NCI-H2107 (cell line): ENCODE results near the gene VPS33B.
"Not testable (repeated sequence)": the region's sequence is repeated elsewhere in the genome, so short reads cannot be mapped to it uniquely, and the experiment has no call there.

ENCODE experiments used
- DNase-seq: peaks from one replicate; lab custom pipeline; 2025; lab: John Stamatoyannopoulos, UW

VPS33B gene

DNA sequence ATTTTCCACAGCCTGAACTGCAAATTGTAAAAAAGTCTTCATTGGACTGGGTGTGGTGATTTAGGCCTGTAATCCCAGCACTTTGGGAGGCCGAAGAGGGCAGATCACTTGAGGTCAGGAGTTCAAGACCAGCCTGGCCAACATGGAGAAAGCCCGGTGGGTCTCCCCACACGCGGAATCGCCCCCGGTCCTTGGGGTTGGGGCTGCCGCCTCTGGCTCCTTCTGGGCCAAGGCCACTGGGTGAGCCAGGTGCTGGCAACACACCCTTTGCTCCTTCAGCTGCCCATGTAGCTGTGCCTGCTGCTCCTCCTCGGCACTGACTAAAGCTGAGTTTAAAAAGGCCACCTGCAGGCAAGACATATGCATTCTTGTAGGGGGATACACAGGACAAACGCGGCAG is 9.4 kb upstream of the VPS33B start:
- DNase-seq, result no peak

DNA sequence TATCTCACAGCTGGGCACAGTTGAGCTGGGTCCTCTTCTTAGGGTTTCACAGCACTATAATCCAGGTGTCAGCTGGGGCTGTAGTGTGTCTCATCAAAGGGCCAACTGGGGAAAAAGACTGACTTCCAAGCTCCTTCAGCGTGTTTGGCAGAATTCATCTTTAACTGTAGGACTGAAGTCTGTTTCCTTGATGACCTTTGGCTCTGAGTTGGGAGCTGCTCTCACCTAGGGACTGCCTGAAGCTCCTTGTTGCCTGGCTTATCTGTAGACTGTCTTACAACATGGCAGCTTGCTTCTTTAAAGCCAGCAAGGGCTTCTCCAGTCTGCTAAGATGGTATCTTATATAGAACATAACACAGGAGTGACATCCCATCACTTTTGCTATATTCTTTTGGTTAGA is 5.3 kb upstream of the VPS33B start:
- DNase-seq, result no peak

DNA sequence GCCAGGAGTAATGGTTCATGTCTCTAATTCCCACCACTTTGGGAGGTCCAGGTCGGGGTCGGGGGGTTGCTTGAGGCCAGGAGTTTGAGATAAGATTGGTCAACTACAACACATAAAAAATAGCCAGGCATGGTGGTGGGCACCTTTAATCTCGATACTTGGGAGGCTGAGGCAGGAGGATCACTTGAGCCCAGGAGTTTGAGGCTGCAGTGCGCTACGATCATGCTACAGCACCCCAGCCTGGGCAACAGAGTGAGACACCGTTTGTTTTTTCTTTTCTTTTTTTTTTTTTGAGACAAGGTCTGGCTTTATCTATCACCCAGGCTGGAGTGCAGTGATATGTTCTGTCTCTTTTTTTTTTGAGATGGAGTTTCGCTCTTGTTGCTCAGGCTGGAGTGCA is 1.3 kb upstream of the VPS33B start:
- no peak for DNase-seq

- DNase-seq, result no peak
Observed at GRCh38 chr15:91022832-91023129, 387 bp upstream of the VPS33B start.

- DNase-seq, result no peak
Observed at GRCh38 chr15:91021516-91022074, 799 bp downstream of the VPS33B start.

DNA sequence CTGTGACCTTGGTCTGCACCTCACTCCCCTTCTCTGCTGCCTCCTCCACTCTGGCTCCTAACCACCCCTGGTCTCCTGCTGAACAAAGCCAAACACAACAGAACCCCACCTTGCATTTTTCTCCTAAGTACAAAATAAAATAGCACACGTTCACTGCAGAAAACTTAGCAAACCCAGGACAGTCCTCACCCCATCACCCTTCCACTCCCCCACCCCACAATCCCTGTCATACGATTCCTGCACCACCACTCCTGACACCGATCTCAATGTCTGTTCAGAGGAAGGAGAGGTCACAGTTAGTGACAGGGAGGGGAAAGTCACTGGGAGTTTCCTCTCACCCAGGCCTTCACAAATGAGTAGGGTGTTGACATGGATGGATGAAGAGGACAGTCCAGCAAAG is 4.2 kb downstream of the VPS33B start:
- DNase-seq, result no peak

- DNase-seq, result no peak
Observed at GRCh38 chr15:91017716-91018115, 4.7 kb downstream of the VPS33B start.

DNA sequence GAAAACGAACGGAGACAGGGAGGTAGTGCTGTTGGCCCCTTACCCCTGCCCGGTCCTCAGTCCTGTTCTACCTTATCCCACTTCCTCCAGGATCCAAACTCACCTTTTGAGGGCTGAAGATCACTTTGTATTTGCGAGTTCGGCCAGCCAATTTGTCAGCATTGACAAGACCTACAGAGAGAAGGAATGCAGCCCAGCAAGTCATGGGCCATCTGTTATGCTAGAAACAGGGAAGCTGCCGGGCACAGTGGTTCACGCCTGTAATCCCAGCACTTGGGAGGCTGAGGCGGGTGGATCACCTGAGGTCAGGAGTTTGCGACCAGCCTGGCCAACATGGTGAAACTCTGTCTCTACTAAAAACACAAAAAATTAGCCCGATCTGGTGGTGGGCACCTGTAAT is 8.7 kb downstream of the VPS33B start:
- not testable (repeated sequence) for DNase-seq

DNA sequence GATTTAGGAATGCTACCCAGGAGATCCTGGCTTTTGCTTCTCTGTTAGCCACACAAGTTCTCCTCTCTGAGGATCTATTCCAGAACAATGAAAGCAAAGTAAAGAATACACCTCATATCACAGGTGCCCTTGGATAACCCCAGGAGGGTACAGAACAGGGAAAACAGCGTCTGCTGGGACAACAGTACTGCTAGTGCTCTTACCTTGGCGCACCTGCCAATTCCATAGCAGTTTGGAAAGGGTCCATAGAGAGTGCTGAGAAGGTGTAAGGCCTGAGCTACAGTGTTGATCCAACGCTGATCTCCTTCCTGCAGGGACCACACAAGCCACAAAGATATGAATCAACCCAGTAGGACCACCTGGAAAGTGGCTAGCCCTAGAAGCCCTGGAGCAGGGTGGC is 15.1 kb downstream of the VPS33B start:
- DNase-seq, result no peak

- no peak for DNase-seq
Observed at GRCh38 chr15:91001209-91001608, 21.2 kb downstream of the VPS33B start.

DNA sequence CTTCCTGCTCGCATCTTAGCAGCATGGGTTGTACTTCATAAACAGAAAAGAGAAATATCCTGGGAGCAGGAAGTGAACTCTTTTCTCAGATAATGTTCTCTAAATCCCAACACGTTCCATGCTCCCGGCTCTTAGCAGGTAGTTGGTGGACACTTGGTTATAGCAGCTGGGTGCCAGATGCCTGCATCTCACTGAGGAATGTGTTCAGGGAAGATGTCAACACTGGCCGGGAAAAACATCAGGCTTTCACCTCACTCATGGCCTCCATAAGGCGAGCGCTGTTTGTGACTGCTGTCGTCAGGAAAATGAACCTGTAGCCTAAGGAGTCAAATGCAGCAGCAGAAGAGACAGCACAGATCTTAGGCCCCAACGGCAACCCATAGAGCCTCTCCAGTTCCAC is 23.7 kb downstream of the VPS33B start:
- DNase-seq, result no peak

GRCh38 chr15:90994417-90995311 is 27.7 kb downstream of the VPS33B start, which contains the start of gene PRC1:
PRC1 (minus strand) TSS chr15:90994535; CDS start chr15:90994417, 118 bp downstream.
- DNase-seq, result peak; percentile 82

GRCh38 chr15:90994059-90994416 is 28.4 kb downstream of the VPS33B start:
- DNase-seq, result no peak

GRCh38 chr15:90991587-90992285 is 30.7 kb downstream of the VPS33B start:
- no peak for DNase-seq

DNA sequence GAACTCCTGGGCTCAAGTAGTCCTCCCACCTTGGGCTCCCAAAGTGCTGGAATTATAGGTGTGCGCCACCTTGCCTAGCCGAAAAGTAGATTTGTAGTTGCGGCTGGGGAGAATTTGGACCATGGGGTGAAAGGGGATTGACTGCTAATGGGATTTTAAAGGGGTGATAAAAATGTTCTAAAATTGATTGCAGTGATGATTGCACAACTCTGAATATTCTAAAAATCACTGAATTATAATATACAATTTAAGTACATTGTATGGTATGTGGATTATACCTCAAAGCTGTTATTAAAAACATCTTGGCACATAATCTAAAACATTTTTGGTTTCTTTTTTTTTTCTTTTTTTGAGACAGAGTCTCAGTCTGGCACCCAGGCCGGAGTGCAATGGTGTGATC is 31.9 kb downstream of the VPS33B start:
- DNase-seq, result no peak

DNA sequence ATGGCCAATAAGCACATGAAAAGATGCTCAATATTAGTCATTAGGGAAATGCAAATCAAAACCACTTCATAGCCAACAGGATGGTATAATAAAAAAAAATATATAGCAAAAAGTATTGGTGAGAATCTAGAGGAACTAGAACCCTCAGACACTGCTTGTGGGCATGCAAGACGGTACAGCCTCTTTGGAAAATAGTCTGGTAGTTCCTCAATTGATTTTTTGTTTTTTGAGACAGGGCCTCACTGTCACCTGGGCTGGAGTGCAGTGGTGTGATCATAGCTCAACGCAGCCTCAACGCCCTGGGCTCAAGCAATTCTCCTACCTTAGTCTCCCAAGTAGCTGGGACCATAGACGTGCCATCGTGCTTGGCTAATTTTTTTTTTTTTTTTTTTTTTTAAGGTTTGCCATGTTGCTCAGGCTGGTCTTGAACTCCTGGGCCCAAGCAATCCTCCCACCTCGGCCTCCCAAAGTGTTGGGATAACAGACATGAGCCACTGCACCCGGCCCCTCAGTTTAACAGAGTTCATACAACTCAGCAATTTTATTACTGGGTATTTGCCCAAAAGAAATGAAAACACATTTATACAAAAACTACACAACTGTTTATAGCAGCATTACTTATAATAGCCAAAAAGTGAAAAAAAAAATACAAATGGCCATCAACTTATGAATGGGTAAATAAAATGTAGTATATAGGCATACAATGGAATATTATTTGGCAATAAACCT is 33.2 kb downstream of the VPS33B start:
- no peak for DNase-seq

- DNase-seq, result no peak
Observed at GRCh38 chr15:90988296-90988695, 34.1 kb downstream of the VPS33B start.

- no peak for DNase-seq
Observed at GRCh38 chr15:90987561-90988141, 34.7 kb downstream of the VPS33B start.

DNA sequence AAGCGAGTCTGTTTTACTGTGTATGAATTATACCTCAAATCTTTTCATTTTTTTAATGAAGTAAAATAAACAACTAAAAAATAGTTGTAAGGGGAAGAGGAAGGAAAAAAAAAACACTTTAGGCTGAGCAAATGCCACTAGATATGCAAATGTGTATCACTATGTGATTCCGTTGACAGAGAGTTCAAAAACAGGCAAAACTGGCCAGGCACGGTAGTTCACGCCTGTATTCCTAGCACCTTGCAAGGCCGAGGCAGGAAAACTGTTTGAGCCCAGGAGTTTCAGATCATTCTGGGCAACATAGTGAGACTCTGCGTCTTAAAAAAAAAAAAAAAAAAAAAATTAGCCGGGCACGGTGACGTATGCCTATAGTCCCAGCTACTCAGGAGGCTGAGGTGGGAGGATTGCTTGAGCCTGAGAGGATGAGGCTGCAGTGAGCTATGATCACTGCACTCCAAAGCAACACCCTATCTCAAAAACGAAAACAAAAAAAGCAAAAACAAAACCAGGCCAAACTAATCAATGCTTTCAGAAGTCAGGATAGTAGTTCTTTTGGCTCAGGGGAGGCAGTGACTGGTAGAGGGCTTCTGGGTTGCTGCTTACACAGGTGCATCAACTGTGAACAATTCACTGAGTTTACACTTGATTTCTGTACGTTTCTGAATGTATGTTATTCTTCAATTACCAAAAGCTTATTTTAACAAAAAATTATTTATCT is 35.4 kb downstream of the VPS33B start:
- DNase-seq, result no peak

DNA sequence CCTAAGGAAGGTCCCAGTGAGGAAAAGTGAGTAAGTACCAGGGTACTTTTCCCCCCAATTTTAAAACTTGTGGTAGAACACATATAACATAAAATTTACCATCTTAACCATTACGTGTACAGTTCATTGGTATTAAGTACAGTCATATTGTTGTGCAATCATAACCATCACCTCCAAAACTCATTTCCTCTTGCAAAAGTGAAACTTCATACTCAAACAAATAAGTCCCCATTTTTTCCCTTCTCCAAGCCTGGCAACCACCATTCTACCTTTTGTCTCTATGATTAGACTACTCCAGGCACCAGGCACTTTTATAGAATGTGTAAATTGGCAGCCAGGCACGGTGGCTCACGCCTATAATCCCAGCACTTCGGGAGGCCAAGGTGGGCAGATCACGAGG is 40.3 kb downstream of the VPS33B start:
- DNase-seq, result no peak

DNA sequence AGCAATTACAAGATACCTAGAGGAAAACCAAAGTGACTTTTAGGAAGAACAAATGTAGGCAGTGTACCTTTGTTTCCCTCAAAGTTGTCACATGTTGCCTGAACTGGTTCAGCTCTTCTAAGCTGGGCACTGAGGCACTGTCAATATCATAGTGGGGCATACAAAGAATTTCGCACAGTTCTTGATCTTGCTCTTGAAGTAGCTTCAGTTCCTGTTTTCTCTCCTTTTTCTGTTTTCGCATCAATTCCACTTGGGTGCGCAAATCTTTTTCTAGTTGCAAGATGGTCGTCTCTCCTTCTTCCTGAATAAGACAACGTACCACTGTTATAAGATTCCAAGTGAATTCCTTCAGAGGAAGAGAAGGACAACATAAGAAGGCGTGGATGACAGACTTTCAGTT is 40.7 kb downstream of the VPS33B start:
- DNase-seq, result no peak

DNA sequence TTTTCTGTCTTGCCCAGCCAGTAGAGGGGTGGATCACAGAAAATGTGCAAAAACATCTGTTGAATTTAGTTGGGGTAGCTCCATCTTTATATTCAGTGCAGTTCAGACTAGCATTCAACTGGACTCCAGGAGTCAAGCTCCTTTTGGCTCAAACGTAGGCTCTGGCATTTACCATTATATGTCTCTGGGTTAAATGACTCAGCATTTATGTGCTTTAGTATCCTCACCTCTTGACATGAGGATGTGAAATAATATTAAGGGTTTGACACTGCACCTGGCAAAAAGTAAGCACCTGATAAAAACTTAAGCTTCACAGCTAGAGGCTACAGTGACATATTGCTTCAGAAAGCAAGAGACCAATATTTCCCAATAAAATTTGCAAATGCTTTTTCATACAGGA is 42.8 kb downstream of the VPS33B start:
- DNase-seq, result no peak
